Spleen (tissue), 7 donors: ENCODE data around the gene PALLD.

Experiments
- POLR2A ChIP-seq, 3 donors: fragments of 450-650 bp; IDR thresholded peaks; one replicate each; pipeline ENCODE4 v1.5.1; 2017; ENCODE audit warnings: antibody characterized with exemption in 3 of 3, mild to moderate bottlenecking in 1 of 3
- TF ChIP-seq, protein P1 (sequence below), 11 experiments: fragments of 200-600 bp in 7 of 11; fragments of 450-650 bp in 4 of 11; sonication (generic) in 4 of 11; IDR thresholded peaks in 8 of 11; conservative IDR thresholded peaks in 3 of 11; 1 replicate in 7 of 11; 2 replicates in 4 of 11; pipeline versions ENCODE4 v1.4.0 to v1.8.0; 2016 to 2021; ENCODE audit warnings: antibody characterized with exemption in 11 of 11, inconsistent platforms in 4 of 11, mild to moderate bottlenecking in 1 of 11
- donor health status: DM: no; HTN: no; CAD: no; lungs with moderate emphysema.
- donor health status: DM: no; HTN: no; CAD: no.
- donor health status: DM: no; HTN: no; CAD: no.

DNA sequence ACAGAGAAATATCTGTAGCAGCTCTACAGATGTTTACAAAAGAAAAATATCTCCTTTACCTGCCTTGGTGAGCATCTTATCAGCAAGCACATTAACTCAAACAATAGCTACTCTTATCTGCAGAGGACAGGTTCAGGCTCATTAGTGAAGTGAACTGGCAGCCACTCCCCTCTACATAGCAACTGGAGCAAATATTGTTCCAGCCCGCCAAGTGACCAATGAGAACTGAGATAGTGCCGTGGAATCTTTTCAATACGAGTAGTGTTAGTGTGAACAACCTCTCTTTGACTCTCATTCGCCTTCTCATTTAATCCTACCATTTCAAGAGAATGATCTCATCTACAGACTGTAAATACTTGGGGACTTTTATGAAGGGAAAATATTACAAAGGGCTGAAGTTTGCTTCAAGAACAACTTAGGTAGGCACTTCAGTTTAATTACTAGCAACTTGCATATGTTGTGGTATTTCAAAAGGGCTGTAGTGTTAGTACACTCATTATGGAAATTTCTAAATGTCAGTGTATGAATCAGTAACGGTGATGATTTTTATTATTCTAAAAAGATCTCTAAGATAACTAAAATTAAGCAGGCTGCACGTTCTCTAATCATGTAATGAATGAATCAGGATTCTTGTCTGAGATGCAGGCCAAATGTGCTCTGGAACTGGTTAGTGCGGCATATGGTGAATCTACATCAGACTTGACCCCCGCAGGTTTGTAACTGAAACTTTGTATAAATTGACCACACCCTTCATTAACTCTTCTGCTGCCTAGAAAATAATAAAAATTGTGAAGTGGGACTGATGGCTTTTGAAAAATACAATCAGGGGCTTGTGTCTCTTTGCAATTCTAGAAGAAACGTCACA lies 72.4 kb downstream of the PALLD start:
- TF ChIP-seq, protein P1, sequence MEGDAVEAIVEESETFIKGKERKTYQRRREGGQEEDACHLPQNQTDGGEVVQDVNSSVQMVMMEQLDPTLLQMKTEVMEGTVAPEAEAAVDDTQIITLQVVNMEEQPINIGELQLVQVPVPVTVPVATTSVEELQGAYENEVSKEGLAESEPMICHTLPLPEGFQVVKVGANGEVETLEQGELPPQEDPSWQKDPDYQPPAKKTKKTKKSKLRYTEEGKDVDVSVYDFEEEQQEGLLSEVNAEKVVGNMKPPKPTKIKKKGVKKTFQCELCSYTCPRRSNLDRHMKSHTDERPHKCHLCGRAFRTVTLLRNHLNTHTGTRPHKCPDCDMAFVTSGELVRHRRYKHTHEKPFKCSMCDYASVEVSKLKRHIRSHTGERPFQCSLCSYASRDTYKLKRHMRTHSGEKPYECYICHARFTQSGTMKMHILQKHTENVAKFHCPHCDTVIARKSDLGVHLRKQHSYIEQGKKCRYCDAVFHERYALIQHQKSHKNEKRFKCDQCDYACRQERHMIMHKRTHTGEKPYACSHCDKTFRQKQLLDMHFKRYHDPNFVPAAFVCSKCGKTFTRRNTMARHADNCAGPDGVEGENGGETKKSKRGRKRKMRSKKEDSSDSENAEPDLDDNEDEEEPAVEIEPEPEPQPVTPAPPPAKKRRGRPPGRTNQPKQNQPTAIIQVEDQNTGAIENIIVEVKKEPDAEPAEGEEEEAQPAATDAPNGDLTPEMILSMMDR (IDR thresholded peaks at IDR 0.05 in 8 of 11, conservative IDR thresholded peaks at IDR 0.05 in 3 of 11), result no peak
- no peak for TF ChIP-seq POLR2A (IDR thresholded peaks at IDR 0.05)
